Endometrial microvascular endothelial cells (primary cell): ENCODE results near the gene KCNMA1. TPM values are rescaled to one million over a fixed set of nuclear protein-coding genes. Genes with fewer than 3 reads are reported as not detected.
"Not testable (repeated sequence)": the region's sequence is repeated elsewhere in the genome, so short reads cannot be mapped to it uniquely, and the experiment has no call there.

Experiments
- in situ Hi-C: cut with HindIII; loops from 2 replicates; pipeline ENCODE4 v1.10.0; 2017; ENCODE audit warnings: low sequenced_read_pairs, low pct_unique_long_range_greater_than_20kb; ENCODE audit errors: inconsistent ontology term
- total RNA-seq: library from RNA; depleted of rRNA; stranded (reverse); fragments of >200 nt; gene quantifications from one replicate; pipeline ENCODE4 v1.2.3, GENCODE V29; 2015; ENCODE audit errors: inconsistent ontology term

Gene KCNMA1
- total RNA-seq, 1 donor from 2014 or later, result 0.09 TPM

DNA sequence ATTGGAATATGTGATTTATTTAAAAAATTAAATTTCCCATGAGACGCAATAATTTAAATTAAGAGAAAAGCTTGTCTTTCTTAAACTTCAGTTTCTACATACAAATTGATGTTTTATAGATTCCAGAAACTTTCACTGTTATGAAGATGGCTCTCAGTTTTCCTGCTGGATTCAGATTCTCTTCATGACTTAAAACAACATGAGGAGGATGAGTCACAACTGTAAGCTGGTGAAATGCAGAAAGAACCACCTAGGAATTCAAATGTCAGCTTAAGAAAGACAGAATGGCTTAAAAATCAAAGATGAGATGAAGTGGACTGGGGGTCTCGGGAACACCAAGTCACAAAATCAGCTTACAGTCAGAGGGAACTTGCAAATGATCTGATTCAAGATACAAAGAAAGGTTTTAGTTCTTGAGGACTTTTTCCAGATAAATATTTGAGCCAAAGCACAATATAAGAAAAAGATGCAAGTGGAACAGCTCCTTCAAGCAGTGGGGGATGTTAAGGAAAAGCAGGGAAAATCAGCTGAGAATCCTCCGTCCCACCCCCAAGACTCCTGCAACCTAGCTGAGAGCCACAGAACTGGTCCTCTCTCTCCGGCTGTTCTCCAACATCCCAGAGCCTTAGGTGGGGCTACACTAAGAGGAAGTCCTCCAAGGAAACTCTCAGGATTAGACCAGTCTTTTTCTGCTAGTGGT is 279.8 kb downstream of the KCNMA1 start:
- in situ Hi-C loops, result no loop called here

DNA sequence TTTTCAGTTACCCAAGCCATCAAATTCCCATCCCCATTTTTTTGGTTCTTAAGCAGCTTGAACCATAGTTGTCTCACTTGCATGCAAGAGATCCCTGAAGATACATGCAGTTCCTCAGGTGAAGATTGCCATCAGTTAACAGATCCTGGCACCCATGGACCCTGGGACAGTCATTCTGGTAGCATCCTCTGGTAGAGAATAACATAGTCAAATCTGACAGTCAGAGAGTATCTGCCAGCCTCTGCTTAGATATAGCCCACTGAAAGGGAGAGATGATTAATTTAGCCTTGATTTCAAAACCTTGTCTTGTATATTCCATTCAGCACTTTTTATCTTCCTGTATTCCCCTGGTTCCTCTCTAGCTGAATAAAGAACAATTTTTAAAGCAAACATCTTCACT is 280.4 kb downstream of the KCNMA1 start:
- in situ Hi-C loops, result no loop called here

GRCh38 chr10:77355844-77356243 is 281.8 kb downstream of the KCNMA1 start:
- in situ Hi-C loops, result no loop called here

DNA sequence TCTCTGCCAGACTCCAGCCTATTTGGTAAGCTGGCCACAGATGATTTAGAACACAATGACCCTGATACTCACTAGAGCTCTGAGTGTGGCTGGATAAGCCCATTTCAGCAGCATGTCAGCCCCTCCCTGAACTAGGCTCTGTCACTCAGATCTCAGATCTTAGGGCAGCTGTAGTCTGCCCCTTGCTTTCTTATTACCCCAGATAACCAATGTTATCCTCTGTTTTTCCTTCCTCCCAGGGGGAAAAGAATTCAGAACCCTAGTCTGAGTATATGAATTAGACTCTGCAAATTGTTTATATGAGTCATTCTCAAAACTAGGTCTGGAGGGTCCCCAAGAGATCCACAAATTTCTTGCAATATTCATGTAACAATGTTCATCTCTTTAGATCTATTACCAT is 286.2 kb downstream of the KCNMA1 start:
- in situ Hi-C loops, result no loop called here

DNA sequence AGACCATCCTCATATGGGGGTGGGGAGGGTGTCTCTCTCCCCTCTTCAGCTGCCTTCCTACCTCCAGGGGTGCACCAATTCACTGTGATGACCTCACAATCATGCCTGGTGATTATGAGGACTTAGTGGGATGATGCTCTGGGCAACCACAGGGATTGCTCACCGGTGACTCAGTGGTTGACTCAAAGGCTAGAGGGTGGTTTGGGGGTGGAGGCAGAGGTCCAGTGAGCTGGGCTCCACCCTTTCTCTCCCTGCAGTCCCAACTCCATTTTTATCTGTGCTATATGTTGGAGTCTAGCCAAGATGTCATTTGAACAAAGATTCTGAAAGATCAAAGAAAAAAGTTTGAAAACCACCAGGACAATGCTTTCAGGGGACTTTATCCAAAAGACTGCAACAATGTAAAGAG is 286.9 kb downstream of the KCNMA1 start:
- in situ Hi-C loops, result no loop called here

DNA sequence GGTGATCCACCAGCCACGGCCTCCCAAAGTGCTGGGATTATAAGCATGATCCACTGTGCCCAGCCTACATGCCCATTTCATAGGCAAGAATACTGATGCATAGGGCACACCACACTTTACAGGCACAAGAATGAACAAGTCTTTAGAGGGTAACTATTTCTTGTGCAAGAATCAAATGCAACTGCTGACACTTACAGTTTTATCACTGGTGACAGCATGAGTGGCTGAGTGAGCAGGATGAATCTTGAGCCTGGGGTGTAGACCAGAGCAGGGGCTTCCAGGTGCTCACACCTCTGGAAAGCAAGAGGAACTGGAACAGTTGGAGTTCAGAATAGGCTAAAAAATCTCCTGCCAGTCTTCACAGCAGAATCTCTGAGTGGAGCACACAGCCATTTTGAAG is 287.5 kb downstream of the KCNMA1 start:
- in situ Hi-C loops, result no loop called here

DNA sequence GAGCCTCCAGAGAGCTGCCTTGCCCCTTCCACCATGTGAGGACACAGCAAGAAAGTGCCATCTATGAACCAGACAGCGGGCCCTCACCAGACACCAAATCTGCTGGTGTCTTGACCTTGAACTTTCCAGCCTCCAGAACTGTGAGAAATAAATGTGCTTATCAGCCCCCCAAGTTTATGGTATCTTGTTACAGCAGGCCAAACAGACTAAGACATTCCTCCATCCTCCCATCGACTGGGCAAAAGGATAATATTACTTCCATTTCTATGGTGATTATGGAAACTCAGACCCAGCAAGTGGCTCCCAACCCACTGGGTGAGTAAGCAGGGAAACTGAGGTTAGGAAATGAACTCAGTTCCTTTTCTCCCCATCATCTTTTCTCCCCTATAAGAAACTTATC is 288.4 kb downstream of the KCNMA1 start:
- in situ Hi-C loops, result no loop called here

GRCh38 chr10:77348751-77349150 is 288.9 kb downstream of the KCNMA1 start:
- in situ Hi-C loops, result no loop called here

DNA sequence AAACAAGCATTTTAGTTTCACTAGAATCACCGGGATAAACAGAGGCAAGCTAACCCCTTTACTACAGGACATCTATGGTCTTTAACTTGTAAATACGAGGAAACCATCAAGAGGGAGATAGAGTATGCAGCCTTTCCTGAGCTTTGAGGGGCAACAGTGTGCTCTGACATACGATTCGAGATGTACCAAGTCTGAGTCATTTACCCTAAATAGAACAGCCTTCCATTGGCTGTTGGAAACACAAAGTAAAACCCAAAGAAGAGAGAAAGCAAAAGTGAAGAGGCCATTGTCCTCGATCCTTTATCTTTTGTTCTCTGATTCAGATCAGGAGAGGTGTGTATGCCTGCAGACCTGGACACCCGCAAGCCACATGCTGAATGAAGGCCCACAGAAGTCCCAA is 289.5 kb downstream of the KCNMA1 start:
- in situ Hi-C loops, result no loop called here

GRCh38 chr10:77347052-77347451 is 290.6 kb downstream of the KCNMA1 start:
- in situ Hi-C loops, result no loop called here

DNA sequence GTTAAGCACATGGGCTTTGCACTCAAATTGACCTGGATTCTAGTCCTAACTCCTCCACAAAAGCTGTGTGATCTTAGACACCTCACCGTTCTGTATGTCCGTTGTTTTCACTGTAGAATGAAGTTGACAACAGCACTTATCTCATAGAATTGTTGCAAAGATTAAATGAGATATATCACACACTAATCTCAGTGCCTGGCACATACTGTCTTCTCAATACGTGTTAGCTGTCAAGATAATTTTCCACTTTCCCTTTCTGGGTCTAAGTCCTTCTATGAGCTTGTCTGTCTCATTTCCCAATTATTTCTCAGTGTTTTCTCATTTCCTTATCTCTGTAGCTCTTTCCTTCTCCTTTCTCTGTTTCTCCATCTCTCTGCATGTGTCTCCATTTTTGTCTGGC is 296.6 kb downstream of the KCNMA1 start:
- in situ Hi-C loops, result no loop called here

DNA sequence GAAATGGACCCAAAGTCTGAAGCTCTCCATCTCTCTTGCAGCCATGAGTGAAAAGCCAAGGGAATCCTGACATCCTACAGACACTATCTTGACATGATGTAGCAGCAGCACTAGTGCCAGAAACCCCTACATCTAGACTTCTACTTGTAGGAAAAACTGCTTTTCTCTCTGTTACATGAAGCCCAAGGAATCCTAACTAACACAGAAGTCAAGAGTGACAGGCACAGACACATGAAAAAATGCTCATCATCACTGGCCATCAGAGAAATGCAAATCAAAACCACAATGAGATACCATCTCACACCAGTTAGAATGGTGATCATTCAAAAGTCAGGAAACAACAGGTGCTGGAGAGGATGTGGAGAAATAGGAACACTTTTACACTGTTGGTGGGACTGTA is 297.7 kb downstream of the KCNMA1 start:
- in situ Hi-C loops, result not testable (repeated sequence)

- in situ Hi-C loops, result no loop called here
Measured at GRCh38 chr10:77339166-77339565, 298.4 kb downstream of the KCNMA1 start.

GRCh38 chr10:77338143-77338542 is 299.5 kb downstream of the KCNMA1 start:
- in situ Hi-C loops, result no loop called here

DNA sequence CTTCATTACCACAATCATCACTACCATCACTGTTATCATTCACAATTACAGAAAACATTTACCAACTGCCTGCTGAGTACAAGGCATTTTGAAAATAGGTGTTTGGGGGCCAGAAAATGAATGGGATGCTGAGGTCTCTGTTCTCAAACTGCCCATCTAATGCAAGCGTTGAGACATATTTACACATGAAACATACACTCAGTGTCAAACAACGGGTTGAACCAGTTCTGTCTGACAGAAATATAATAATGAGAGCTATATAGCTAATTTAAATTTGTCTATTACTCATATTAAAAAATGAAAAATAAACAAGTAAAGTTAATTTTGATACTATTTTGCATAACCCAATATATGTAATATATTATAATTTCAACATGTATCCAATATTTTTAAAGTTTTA is 303.1 kb downstream of the KCNMA1 start:
- in situ Hi-C loops, result no loop called here

- in situ Hi-C loops, result no loop called here
Measured at GRCh38 chr10:77333610-77334340, 303.8 kb downstream of the KCNMA1 start.

DNA sequence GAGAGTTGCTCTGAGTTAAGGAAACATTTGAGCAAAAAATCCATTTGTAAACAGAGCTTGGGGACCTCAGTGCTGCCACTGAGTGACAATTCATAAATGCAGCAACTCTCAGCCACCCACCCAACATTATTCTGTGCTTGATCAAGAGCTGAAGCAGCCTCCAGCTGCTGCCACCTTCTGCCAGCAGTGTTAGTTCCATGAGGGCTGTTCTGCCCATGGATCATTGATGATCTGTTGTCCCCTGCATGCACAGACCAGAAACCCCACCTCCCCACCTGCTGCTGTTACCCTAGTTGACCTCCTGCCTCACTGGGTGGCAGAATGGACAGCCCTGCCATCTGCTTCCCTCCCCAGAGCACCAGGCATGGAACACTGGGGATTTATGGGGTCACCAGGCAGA is 305.4 kb downstream of the KCNMA1 start:
- in situ Hi-C loops, result no loop called here

DNA sequence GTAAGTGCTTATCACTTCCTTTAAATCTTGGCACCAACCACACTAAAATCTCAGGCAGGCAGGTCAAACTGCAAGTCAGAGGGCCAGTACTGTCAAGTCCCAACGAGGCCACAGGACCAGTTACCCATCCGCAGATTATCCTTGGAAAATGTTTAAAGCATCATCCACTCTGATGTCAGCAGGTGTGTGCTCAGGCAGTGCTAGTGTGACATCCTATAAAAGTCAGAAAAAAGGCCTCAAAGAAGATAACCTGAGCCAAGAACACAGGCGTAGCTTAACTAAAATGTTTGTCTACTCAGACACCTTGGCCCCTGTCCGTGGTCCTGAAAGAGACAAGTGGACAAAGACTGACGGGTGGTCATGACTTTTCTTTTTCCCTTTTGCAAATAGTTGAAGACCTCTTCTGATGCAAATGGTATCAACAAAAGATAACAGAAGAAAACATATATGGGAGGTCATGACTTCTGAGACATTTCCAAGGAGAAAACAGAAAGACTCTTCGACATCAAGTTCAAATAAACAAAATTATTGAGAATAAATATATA is 309.3 kb downstream of the KCNMA1 start:
- in situ Hi-C loops, result no loop called here

GRCh38 chr10:77325233-77325537 is 312.4 kb downstream of the KCNMA1 start:
- in situ Hi-C loops, result no loop called here

DNA sequence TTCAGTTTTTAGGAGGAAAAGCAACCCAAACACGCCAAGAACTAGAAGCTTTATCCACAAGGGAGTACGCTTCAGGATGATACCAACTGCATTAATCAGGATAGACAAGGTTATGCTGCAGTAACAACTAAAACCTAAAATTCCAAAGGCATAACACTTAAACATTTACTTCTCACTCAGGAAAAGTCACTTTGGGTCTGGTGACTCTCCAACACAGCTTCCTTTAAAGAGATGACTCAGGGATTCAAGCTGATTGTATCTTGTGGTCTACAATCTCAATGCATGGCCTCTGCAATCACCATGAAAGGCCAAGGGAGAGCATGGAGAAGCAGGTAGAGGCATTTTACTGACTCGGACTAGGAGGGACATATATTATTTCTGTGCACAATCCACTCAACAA is 315.8 kb downstream of the KCNMA1 start:
- in situ Hi-C loops, result no loop called here
